Measurements from ENCODE around the gene MVB12A.

MVB12A gene

DNA sequence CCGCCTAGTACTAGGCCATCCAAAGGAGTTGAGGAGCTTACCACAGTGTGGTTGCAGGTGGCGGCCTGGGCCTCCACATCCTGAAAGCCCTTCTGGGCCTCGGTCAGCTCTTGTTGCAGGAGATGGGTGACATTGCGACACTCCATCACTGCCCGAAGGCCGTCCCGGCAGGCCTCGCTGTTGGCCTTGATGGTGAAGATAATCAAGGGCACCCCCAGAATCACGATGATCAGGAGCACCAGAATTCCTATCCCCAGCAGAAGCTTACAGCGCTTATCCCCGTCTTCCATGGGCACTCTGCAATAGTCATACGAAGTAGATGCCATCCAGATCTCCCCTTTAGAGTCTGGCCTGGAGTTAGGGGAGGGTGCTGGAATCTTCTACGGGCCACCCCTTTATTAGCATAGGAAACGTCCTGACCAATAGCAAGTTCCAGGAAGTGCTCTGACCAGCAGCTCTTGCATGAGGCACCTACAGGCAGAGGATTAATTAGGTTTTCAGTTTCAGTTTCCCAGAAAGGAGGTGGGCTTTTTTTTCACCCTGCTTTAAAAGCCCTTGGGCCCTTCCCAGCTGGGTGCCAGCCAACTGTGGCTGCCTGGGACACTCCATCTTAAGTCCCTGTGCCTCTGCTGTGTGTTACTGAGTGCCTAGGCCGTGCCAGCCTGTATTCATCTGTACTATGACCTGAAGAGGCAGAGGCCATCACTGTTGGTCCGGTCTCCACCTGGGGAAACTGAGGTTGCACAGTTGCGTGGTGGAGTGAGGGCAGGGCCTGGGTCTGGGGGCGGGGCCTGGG is 14.4 kb upstream of the MVB12A start, which contains the start of gene BST2:
BST2 (minus strand) TSS at position 381 of the 796 bp plus-strand sequence; CDS start at position 326, 55 bp downstream.
- DNase-seq: peak; percentile 57

DNA sequence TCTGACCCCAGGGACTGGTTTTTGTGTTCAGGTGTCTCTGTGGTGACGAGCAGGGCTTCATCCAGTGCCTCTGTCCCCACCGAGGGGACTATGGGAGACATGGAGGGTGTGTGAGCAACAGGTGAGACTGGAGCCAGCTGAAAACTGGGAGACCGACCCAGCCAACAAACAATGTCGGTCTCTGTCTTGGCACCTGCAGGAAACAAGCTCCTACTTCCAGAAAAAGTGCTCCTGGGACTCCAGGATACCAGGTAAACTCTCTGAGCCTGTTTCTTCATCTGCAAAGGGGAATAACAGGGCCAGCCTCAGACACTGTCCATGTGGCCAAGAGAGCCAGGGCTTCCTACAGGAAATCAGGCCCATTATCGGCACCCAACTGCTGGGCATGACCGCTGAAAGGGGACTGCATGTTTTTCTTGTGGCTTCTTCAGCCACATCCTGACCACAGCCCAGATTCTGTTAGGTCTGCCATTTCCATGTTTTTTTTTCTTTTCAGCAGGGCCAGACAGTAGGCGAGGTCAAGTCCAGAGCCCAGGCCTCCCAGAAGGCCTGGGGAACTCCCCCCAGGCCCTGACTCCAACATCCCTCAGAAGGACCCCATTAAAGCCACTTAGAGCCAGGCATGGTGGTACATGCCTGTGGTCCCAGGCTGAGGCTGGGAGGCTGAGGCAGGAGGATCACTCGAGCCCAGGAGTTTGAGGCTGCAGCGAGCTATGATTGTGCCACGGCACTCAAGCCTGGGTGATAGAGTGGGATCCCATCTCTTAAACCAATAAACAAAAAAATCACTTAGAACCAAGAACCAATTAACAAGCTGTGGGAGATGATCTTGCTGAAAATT is 13.6 kb upstream of the MVB12A start:
- no peak for DNase-seq

DNA sequence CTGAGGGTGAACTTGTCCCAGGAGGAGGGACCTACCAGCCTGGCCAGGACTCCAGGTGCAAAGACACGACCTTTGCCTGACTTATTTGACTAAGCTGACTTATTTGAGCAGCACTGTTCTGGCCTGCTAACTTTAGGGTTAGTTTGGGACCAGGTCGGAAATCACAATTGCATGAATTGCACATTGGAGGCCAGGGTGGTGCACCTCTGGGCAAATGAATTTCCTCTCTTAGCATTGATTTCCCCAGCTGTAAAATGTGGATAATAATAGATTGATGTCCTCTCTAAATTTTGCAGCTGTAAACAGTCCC is 13.0 kb upstream of the MVB12A start:
- no peak for DNase-seq

DNA sequence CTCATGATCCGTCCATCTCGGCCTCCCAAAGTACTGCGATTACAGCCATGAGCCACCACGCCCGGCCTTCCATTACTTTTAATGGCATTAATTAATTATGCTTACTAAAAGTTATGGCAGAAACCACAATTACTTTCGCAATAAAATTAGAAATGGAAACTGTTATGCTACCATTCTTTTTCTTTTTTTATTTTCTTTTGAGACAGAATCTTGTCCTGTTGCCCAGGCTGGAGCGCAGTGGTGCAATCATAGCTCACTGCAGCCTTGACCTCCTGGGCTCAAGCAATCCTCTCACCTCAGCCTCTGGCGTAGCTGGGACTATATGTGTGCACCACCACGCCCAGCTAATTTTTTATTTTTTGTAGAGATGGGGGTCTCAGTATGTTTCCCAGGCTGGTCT is 9.9 kb upstream of the MVB12A start:
- DNase-seq: no peak

DNA sequence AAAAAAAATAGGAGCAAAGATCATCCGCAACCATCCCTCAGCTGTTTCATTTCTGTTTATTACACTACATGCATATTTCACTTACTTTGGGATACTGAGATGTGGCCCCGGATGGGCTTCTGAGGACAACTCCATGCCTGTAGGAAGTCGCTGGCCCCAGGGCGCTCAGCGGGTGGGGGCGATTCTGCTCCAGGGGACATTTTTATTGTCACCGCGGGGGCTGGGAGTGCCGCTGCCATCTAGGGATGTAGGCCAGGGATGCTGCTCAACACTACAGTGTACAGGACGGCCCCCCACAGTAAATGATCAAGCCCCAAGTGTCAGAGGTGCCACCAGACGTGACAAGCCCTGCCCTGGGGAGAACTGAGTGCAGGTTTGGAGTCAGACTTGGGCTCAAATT is 8.0 kb upstream of the MVB12A start:
- no peak for DNase-seq

DNA sequence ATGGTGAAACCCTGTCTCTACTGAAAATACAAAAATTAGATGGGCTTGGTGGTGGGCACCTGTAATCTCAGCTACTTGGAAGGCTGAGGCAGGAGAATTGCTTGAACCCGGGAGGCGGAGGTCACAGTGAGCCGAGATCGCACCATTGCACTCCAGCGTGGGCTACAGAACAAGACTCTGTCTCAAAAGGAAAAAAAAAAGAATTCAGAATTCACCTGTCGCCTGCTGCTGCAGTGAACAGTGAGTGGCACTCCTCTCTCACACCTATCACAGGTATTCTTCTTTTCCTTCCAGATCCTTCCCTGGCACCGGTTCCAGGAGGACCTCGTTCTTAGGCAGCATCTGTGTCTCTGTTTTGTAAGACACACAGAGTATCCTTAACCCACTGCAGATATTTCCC is 5.8 kb upstream of the MVB12A start:
- DNase-seq: no peak

DNA sequence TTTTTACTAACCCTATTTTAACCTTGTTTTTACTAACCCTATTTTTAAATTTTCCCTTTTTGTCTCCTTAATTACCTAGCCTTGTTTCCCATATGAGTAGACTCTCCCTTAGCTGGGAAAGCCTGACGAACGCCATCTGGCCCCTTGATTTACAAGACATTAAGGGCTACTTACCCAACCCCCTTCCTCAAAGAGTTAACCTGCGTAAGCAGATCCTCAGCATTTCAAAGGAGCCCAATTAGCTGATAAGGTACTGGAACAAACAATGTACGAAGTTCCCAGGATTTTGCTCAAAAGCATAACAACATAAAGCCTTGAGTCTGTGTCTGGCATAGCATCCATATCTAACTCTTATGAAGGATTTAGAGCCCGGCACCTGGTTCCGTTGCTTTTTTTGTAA is 4.7 kb upstream of the MVB12A start:
- no peak for DNase-seq

DNA sequence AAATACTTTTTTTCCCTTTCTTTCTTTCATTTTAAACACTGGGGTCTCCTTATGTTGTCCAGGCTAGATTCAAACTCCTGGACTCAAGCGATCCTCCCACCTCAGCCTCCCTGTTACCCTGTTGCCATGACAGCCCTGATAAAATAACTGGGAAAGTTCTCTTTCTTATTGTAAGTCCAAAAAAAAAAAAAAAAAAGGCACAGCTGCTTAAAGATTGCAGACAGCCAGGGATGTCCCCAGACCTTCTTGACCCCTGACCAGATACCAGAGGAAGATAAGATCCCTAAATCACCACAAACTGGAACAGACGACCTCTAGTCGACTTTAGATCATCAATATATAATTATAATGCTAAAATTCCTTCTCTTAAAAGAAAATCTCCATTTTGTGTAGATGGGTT is 1.1 kb upstream of the MVB12A start:
- no peak for DNase-seq

DNA sequence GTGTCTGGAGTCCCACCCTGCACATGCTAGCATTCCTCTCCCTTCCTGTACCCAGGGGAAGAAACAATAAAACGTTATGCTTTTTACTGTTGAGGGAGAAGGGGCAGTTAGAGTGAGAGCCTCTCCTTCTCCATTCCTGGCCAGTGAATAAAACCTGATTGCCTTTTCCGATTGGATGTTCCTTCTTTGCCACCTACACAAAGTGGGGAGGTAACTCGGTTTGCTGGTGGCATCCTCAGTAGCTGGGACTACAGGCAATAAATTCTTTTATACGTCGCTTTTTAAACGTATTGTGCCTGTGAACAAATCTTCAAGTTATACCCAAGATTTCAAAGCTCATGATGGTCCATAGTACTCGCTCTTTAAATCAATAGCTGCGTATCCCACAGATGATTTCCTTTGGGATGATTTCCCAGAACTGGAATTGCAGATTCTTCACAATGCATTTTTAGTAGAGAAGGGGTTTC is 660 bp upstream of the MVB12A start:
- no peak for DNase-seq

DNA sequence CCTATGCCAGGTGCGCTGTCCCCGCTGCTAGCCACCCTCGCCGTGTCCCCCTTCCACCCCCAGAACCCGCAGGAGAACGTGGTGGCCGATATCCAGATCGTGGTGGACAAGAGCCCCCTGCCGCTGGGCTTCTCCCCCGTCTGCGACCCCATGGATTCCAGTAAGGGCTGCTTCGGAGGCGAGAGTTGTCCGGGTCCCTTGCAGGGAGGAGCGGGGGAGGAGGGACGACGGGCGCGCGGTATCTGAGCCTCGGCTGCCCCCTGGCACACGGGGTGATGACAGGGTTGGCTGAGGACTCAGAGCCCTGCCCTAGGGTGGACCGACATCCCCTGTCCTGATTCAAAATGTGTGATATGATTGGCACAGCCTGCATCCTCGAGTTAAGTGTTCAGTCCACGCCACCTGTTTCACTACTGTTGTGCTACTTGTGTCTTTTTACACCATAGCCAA is 653 bp downstream of the MVB12A start:
- no peak for DNase-seq

DNA sequence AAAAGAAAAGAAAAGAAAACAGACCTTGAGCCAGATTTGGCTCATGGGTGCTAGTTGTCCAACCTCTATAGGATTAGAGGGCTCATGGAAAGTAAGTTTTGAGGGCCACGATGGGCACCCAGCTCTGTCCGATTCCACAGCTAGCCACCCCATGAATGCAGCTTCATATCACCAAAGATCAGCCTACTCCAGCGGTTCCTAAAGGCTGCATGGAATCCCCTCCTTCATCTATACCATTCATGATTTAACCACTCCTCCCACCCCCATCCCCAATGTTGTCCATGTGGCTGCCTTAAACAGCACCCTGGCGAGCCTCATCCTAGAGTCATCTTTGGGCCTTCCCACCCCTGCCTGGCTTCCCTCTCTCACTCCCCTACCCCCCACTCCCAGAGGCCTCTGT is 2.1 kb downstream of the MVB12A start:
- DNase-seq: no peak

DNA sequence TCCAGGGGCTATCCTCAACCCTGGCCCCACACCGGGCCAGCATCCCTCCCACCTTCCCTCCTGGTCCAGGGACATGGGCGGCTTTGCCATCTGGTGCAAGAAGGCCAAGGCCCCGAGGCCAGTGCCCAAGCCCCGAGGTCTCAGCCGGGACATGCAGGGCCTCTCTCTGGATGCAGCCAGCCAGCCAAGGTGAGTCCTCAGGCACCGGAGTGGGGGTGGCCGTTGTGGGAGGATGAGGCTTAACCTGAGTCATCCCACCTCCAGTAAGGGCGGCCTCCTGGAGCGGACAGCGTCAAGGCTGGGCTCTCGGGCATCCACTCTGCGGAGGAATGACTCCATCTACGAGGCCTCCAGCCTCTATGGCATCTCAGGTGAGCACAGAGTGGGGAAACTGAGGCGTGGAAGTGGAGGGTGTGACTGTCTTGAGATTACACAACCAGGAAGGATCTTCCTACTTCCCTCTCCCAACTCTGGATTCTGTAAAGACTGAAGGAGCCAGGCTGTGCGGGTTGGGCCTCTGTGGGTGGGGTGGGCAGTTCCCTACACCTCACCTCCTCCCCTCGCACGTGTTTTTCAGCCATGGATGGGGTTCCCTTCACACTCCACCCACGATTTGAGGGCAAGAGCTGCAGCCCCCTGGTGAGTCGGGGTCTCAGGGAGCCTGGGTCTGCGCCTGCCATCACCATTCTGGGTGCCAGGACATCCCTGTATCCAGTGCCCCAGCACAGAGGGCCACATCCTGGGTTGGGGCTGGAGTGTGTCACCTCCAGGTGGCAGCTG is 3.8 kb downstream of the MVB12A start:
- DNase-seq: no peak

DNA sequence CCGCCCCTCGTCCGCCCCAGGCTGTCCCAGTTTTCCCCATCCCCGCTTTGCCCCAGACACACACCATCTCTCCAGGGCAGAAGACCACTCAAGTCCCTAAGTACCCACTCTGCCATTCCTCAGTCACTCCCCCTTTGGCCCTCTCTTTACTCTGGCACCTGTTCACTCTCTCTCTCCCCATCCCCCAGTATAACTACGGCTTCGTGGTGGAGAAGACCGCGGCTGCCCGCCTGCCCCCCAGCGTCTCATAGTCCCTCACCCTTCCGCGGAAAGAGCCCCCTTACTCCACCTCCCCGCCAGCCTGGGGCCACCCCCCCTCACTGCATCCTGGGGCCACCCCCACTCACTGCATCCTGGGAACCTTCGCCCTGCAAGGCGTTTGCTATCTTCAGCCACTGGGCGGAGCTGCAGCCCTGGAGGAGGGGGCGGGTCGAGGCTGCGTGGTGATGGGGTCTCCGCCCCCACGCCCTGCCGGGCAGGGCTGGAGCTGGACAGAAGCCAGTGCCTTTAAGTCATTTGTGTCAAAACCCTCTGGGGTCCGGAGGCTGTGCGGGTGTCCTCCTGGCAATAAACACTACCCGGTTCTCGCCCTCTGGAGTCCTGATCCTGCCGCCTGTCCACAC is 5.0 kb downstream of the MVB12A start:
- no peak for DNase-seq

DNA sequence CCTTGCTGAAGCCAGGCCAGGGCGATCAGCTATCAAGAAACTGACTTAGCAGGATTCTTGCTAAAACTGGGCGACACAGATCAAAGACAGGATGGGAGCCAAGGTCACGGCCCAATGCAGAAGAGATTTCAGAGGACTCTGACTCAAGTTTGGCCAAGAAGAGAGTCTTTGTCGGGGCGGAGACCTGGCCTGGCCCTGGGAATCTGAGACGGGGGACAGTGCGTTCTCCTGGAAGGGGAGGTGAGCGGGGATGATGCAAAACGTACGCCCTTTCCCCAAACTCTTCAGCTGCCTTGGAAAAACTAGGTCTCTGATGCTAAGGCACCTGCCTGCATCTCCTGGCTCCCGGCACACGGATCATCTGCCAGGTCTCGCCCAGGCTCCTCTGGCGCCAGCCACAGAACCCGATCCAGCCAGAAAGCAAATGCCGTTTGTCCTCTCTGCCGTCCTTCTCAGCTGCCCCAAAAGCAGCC is 9.8 kb downstream of the MVB12A start:
- DNase-seq: no peak

DNA sequence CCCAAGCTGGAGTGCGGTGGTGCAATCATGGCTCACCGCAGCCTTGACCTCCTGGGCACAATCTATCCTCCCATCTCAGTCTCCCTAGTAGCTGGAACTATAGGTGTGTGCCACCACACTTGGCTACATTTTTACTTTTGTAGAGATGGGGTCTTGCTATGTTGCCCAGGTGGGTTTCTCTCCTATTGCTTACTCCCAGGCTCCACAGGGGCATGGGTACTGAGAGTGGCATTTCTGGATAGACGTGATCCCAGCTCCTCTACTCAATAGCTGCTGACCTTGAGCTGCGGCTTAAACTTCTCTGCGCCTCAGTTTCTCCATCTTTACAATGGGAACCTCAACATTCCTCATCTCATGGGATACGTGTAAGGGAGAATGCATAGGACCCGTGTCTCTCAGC is 11.6 kb downstream of the MVB12A start:
- no peak for DNase-seq

DNA sequence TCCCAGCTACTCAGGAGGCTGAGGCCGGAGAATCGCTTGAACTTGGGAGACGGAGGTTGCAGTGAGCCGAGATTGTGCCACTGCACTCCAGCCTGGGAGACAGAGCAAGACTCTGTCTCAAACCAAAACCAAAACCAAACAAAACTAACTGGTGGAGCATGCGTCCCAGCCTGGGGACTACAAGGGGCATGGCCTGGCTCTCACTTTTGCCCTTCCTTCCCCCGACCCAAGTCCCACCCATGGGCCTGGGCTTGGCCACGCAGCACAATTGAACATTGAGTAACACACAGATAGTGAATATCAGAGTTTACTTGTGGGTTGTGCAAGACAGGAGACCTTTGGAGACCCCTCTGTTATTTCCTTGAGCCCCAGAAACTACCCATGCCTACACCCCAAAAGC is 15.4 kb downstream of the MVB12A start:
- DNase-seq: no peak

DNA sequence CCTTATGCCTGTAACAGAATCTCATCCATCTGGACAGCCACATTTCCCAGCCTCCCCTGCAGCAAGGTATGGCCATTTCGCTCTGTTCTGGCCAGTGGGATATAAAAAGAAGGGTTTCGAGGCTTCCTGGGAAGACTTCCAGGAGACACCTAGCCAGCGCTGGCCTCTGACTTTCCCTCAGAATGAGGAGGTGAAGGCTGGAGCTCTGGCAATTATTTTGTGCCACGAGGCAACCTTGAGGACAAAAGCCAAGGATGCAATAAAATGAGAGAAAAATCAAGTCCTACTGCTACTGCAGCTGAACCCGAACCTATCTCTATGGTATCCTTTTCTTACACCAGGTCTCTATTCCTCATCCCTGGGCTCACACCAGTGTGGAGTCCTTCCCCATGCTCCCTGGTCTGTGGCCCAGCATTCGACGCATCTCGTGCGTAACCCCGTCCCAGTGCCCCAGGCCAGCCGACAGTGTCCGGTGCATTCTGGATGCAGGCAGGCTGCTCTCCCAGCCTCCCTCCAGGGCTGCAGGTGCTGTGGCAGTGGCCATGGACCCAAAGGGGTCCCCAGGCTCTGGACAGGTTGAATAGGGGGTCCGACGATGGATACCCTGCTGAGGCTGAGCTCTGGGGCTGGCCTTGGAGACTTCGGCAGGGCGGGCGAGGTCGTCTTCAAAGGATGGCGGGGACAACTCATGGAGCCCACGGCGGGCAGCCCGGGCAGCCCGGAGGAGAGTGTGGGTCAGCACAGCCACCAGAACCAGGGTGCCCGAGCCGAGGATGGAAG is 16.4 kb downstream of the MVB12A start:
- DNase-seq: no peak

DNA sequence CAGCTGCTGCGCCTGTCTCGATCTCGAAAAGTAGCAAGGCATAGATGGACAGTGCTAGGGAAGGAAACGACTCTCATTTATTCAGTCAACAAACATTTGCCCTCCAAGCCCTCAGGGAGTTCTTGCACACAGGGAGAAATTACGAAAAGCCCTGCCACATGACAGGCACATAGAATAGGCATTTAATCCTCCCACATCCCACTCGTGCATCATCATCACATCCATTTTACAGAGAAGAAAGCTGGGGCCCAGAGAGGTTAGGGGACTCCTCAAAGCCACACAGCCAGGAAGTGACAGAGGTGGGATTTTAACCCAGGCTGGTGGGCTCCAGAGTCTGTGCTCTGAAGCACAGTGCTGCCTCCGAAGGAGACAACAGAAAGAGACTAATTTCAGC is 17.0 kb downstream of the MVB12A start:
- DNase-seq: no peak

DNA sequence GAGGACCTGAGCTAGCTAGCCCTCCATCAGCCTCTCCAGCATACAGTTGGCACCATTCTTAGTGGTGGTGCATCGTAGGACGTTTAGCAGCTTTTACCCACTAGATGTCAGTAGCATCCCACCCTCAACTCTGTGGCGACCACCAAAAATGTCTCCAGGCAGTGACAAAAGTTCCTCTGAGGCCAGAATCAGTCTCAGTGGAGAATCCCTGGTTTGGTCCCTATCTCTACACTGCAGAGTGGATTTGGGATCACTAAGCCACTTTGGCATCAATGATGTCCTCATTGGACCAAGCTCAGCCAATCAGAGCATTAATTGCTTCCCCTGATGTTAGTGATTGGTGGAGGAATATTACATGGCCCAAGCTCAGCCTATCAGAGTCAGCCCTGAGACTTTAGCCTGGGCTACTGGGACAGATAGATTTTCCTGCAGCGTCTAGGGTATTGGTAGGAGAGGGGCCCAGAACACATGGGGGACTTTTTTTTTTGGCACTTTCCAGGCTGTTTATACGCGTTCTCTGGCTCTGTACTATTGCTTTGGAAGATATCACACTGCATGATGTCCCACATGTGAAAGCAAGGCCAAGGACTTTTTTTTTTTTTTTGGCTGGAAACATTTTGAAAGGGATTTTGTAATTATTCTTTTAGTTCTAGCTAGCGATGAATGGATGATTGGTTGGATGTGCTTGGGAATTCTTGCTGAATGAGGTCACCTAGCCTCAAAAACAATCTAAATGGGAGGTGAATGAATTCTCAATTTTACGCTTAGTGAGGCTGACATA is 21.6 kb downstream of the MVB12A start:
- DNase-seq: no peak

DNA sequence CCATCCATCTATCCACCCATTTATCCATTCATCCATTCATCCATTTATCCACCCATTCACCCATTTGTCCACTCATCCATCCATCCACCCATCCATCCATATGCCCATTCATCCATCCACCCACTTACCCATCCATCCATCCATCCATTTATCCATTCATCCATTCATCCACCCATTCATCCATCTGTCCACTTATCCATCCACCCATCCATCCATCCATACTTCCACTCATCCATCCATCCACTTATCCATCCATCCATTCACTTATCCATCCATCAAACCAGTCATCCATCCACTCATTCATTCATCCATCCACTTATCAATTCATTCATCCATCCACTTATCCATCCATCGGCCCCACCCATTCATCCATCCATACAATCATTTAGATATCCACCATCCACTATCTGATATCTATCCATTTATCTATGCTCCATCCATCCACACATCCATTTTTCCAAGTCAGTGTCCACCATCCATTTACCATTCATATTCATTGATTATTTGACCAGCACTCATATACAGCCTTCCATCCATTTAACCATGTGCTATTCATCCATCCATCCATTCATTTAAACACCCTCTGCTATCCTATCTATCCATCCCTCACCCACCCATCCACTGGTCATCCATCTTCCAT is 25.8 kb downstream of the MVB12A start:
- no peak for DNase-seq

DNA sequence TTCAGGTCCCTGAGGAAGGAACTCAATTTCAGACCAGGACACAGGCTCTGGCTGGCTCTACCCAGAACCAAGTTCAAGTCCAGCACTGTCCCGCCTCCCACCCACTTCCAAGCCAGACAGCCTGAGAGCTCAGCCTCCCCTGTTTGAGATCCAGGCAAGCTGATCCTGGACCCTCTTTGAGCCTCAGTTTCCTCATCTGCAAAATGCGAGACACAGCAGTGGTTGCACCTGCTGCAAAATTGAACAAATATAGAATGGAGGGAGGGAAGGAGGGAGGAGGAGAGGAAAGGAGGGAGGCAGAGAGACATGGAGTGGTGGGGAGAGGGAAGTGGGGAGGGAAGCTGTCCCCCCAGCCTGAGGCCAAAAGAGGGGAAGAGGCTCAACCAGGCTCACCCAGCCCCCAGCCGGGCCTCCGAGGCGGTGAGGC is 27.9 kb downstream of the MVB12A start:
- no peak for DNase-seq
